ENCODE results near the gene SLC38A2.

Gene SLC38A2

DNA sequence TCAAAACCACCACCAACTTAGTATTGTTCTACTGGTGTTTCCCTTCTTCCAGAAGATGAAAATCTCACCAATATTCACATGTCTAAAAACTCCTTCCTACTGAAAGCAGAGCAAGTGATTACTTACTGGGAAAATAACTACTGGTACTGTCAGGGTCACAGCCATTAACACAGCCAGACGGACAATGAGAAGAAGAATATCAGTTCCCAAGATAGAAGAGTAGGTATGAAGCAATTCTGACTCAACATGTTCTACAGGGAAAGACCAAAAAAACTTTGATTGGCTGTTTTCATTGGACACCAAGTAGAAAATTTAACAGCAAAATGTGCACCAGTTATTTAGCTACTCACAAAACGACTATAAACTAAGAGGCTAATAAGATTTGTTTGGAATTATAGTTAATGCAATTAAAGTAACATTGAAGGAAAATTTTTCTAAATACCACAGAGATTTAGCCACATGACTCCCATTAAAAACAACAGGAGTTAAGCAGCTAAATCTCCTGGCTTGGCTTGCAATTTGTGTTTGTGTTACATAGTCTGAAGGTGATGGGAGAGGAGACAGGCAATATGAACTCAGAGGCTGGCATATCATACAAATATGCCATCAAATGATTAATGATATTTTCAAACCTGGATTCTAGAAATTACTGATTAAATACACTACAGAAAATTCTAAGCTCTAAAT is 9.5 kb downstream of the SLC38A2 start:
- DNase-seq (ENCODE audit: extremely low read depth in 1 of 2, low read depth in 1 of 2), result no peak

DNA sequence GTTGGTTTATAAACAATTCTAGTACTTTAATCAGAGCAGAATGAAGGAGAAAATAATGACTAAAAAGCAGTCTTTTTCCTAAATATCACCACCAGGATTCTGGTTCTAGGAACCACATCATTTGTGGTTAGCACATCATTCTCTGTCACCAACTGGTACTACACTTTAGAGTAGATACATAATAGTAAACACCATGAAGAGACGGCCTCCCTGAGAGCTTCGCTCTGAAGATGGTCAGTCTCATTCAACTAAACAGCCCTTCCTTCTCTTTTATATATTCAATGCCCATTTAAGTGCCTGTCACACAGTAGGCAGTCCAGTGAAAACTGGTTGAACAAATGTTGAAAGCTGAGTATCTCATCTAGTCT is 10.9 kb downstream of the SLC38A2 start:
- no peak for DNase-seq (ENCODE audit: extremely low read depth in 1 of 2, low read depth in 1 of 2)

DNA sequence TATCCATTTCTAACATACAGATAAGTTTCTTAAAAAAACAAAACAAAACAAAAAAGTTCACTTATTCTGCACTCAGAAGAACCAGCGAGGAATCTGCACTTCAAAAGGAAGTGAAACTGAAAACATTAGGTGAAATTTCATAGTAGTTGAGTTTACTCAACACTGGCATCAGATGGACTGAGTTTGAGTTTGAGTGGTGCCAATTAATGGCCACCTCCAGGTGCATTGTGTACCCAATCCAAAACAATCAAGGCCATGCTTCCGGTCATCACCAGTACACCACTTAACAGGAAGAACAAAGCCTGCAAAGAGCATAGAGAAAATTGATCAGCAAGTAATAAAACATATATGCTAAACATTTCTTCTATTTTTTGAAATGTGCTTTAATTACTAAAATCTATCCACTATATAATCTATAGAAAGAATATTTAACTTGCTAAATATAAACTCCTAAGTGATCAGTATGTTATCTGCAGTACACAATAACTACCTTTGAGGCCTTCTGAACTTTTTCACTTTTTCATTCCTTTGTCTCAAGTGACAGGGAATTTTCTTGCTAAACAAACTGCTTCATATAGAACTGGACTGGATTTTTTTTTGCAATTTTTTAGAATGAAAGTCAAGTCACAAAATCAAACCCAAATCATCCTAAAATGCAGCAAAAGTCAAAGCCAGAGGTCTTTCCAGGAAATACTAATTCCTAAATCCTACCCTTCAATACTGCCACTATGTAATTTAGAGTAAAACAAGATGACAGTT is 11.5 kb downstream of the SLC38A2 start:
- DNase-seq (ENCODE audit: extremely low read depth in 1 of 2, low read depth in 1 of 2), result no peak

DNA sequence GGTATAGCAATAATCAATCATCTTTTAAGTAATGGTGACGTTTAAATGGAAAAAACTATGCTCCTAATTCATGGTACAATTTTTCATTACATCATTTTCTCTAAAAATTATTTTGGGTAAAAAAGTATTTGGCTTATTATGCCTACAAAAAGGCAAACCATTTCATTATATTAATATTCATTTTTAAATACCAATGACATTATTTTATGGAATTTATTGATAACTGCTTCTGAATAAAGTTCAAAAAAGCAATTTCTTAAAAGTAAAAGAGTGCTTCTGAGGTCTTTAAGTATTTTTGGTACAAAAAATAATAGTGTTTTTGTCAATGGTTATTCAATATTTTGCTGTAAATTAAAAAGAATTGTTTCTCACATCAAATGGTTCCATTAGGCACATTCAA is 12.2 kb downstream of the SLC38A2 start:
- no peak for DNase-seq (ENCODE audit: extremely low read depth in 1 of 2, low read depth in 1 of 2)

DNA sequence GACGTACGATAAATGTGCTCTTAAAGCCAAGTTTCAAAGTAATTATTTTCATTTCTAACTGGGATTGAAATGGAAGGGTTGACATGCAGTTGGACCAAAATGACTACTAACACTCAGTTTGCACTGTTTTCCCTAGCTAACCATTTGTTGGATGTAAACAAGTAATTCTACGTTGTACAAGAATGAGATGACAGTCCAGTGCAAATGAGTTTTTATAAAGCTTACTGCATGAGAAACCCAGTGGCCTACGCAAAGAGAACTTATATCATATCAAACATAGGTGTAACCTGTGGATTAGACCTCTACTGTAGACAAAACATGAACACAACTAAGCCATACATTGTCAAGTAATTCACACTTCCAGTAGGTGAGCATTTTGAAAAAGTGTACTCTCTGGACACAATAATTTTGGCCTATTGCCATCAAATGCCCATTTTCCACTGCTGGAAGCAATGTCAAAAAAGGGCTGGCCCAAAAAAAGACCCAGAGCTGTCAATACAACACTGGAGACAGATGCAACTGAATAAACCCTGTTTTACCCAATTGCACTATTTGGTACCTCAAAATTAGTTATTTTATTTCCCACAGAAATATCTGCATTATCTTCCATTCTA is 12.8 kb downstream of the SLC38A2 start:
- DNase-seq (ENCODE audit: extremely low read depth in 1 of 2, low read depth in 1 of 2), result no peak

GRCh38 chr12:46358791-46359666 is 13.5 kb downstream of the SLC38A2 start:
- DNase-seq (ENCODE audit: extremely low read depth in 1 of 2, low read depth in 1 of 2), result no peak

GRCh38 chr12:46358325-46358700 is 14.3 kb downstream of the SLC38A2 start:
- no peak for DNase-seq (ENCODE audit: extremely low read depth in 1 of 2, low read depth in 1 of 2)

- DNase-seq (ENCODE audit: extremely low read depth in 1 of 2, low read depth in 1 of 2), result no peak
These were observed 14.9 kb downstream of the SLC38A2 start for GRCh38 chr12:46357438-46358324.

DNA sequence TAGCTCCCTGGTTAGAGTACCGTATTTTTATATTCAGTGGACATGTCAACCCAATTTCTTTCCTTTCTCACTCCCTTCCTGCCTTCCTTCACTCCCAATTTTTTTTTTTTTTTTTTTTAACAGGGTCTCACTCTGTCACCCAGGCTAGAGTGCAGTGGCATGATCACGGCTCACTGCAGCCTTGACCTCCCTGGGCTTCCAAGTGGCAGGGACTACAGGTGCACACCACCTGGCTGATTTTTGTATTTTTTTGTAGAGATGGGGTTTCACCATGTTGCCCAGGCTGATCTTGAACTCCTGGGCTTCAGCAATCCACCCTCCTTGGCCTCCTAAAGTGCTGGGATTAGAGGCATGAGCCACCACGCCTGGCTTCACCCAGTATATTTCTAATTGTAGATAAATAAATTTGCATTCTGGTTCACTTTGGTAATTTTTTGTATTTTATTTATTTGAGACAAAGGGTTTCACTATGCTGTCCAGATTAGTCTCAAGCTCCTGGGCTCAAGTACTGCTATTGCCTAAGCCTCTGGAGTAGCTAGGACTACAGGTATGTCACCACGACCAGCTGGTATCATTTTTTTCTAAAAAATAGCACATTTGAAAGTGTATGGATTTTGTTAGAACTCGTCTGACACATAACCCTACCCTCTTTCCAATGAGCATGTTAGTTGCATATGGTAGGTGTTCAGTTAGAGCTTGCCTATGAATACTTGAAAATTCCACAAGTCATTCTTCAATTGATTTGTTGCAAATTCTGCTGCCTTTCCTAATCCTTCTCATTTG is 15.7 kb downstream of the SLC38A2 start:
- DNase-seq (ENCODE audit: extremely low read depth in 1 of 2, low read depth in 1 of 2), result no peak

DNA sequence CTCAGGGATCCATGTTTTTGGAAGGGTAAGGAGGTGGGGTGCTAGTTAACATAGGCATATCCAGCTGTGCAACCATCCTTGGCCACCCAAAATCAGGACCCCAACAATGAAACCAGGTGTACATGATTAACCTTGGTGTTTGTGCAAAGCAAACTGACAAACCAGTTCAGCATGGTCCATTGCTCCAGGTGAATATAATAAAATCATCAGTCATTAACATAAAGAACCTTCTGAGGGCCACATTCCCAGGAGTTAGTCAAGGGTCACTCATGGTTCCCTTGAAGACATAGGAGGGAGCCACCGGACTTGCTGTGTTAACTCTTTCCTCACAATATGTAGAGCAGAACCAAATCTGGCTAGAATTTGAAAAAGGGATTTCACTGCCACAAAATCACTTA is 17.8 kb downstream of the SLC38A2 start:
- DNase-seq (ENCODE audit: extremely low read depth in 1 of 2, low read depth in 1 of 2), result no peak

DNA sequence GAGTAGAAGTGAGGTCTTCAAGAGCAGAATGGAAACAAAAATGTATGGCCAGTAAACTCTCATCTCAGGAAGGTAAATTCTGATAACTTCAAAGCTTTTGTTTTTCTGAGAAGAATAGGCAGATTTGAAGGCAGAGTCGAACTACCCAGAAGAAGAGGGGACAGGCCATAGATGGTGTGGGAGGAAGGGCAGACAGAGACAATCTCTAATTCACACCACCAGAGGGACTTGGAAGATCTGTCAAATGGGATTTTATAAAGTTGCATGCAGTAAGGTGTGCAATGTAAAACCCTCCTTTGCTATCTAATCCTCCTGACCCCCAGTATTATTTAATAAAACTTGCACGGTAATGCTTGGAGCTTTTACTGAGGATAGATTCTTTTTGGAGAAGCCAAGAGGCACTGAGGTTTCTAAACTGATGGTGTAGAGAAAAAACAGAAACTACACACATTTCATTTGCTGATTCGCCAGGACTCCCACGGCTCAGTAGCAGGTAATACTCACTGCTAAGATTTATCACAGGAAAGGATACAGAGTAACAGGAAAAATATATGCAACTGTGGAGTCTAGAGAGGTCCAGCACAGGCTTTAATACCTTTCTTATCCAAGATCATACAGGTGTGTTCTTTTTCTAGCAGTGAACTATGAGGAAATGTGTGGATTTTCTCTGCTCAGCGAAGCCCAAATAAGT is 18.3 kb downstream of the SLC38A2 start:
- no peak for DNase-seq (ENCODE audit: extremely low read depth in 1 of 2, low read depth in 1 of 2)

GRCh38 chr12:46351886-46352650 is 20.5 kb downstream of the SLC38A2 start:
- DNase-seq (ENCODE audit: extremely low read depth in 1 of 2, low read depth in 1 of 2), result no peak

DNA sequence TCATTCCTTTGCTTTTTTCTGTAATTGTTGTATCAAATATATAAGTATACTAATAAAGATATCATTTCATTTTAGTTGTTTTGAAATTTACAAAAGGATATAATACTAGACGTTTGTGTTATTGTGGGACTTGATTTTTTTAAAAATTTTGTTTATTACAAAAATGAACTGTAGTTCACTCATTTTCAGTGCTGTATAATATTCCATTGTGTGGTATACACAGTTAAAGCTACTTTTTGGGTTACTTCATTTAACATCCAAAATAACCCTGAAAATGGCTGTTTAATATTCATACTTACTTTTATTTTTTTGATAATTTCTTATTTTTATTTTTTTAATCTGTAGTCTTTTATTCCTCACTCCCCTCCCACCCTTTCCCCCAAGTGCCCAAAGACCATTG is 21.4 kb downstream of the SLC38A2 start:
- no peak for DNase-seq (ENCODE audit: extremely low read depth in 1 of 2, low read depth in 1 of 2)

DNA sequence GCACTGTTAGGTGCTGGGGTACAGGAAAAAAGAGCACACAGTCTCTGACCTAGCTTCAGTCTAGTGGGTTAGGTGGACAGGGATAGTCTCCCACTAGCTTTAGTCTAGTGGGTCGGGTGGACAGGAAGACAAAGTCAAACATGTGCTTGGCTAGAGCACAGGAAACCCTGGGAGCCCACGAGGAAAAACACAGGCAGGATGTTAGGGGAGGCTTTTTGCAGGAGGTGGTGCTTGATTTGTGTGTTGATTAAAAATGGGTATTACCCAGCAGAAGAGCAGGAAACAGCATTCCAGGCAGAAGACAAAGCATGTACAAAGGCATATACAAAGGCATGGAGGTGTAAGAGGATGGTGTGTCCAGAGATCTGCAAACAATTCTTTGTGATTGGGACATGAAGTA is 23.3 kb downstream of the SLC38A2 start:
- no peak for DNase-seq (ENCODE audit: extremely low read depth in 1 of 2, low read depth in 1 of 2)

- no peak for DNase-seq (ENCODE audit: extremely low read depth in 1 of 2, low read depth in 1 of 2)
These were observed 29.3 kb downstream of the SLC38A2 start for GRCh38 chr12:46343118-46343852.

DNA sequence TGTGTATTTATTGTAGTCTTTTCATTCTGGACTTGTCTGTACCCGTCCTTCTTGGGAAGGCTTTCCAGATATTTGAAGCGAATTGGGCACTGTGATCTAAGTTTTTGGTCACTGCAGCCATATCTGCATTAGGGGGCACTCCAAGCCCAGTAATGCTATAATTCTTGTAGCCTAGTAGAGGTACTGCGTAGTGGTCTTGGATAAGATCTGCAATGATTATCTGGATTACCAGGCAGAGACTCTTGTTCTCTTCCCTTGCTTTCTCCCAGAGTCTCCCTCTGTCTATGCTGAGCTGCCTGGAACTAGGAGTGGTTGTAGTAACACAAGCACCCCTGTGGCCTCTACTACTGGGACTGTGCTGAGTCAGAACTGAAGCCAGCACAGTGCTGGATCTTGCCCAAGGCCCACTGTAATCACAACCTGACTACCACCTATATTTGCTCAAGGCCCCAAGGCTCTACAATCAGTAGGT is 30.0 kb downstream of the SLC38A2 start:
- DNase-seq (ENCODE audit: extremely low read depth in 1 of 2, low read depth in 1 of 2), result no peak

DNA sequence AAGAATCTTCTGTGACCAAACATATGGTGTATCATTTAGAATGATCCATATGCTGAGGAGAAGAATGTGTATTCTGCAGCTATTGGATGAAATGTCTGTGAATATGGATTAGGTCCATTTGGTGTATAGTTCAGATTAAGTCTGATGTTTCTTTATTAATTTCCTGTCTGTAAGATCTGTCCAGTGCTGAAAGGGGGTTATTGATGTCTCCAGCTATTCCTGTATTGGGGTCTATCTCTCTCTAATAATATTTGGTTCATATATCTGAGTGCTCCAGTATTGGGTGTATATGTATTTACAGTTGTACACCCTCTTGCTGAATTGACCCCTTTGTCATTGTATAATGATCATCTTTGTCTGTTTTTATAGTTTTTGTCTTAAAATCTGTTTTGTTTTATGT is 33.5 kb downstream of the SLC38A2 start:
- no peak for DNase-seq (ENCODE audit: extremely low read depth in 1 of 2, low read depth in 1 of 2)

Data from activated CD8-positive, alpha-beta memory T cell treated with anti-CD3 and anti-CD28 coated beads for 1 hour (primary cell).